Endothelial cell of umbilical vein (primary cell): ENCODE data around the gene NEK8.

Experiments
- JUN ChIP-seq: IDR thresholded peaks from 2 replicates; pipeline ENCODE4 v1.6.1; 2011; ENCODE audit warnings: borderline replicate concordance, low read depth; ENCODE audit not compliant: insufficient read length, insufficient read depth
- MYC ChIP-seq: IDR thresholded peaks from one replicate; pipeline ENCODE4 v1.6.1; 2011; ENCODE audit warnings: mild to moderate bottlenecking, low read depth, low read length
- POLR2AphosphoS5 ChIP-seq: IDR thresholded peaks from 2 replicates; pipeline ENCODE4 v1.6.1; 2012; ENCODE audit warnings: low read depth, mild to moderate bottlenecking, control low read depth, low read length, moderate library complexity; ENCODE audit not compliant: insufficient read depth
- TF ChIP-seq, protein P1 (sequence below), 2 donors: IDR thresholded peaks; 1 replicate in 1 of 2; 2 replicates in 1 of 2; pipeline ENCODE4 v1.5.1; 2011; ENCODE audit warnings: low read length in 2 of 2, mild to moderate bottlenecking in 2 of 2, moderate library complexity in 2 of 2, control low read depth in 1 of 2, inconsistent platforms in 1 of 2, low read depth in 1 of 2; ENCODE audit not compliant: insufficient read depth in 1 of 2; ENCODE audit errors: extremely low read depth in 1 of 2

DNA sequence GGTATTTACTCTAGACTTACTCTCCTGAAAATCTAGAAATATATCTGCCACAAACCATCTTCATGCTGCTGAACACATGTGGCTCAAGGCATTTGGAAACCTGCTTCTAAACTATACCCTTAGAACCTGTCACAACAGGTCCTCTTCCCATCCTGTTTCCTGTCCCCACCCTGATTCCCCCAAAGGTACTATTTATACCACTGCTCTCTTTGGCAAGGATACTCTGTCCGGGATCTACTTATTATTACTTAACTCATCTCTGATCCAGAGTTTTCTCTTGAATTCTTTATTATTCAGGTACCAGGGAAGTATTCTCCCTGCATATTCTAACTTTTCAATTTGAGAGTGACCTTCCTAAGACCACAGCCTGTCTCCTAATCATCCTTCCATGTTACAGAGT lies 48.6 kb downstream of the NEK8 start:
- no peak for TF ChIP-seq JUN
- TF ChIP-seq, protein P1, sequence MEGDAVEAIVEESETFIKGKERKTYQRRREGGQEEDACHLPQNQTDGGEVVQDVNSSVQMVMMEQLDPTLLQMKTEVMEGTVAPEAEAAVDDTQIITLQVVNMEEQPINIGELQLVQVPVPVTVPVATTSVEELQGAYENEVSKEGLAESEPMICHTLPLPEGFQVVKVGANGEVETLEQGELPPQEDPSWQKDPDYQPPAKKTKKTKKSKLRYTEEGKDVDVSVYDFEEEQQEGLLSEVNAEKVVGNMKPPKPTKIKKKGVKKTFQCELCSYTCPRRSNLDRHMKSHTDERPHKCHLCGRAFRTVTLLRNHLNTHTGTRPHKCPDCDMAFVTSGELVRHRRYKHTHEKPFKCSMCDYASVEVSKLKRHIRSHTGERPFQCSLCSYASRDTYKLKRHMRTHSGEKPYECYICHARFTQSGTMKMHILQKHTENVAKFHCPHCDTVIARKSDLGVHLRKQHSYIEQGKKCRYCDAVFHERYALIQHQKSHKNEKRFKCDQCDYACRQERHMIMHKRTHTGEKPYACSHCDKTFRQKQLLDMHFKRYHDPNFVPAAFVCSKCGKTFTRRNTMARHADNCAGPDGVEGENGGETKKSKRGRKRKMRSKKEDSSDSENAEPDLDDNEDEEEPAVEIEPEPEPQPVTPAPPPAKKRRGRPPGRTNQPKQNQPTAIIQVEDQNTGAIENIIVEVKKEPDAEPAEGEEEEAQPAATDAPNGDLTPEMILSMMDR (IDR thresholded peaks at IDR 0.05; ENCODE audit: extremely low read depth in 1 of 2, insufficient read depth in 1 of 2, low read depth in 1 of 2, low read length in 2 of 2): no peak
- no peak for TF ChIP-seq MYC
- no peak for TF ChIP-seq POLR2AphosphoS5
